Thyroid gland (tissue), 4 donors: ENCODE measurements around the gene NECTIN1.

ENCODE experiments used
- CTCF ChIP-seq, 6 experiments: fragments of 200-600 bp in 3 of 6; fragments of 450-650 bp in 3 of 6; sonication (generic) in 3 of 6; IDR thresholded peaks; one replicate each; pipeline ENCODE4 v1.5.1; 2016 to 2019; ENCODE audit warnings: antibody characterized with exemption in 6 of 6, mild to moderate bottlenecking in 2 of 6, inconsistent platforms in 1 of 6, moderate library complexity in 1 of 6
- POLR2A ChIP-seq, 2 donors: fragments of 450-650 bp; IDR thresholded peaks; one replicate each; pipeline ENCODE4 v1.6.1; 2017; ENCODE audit warnings: antibody characterized with exemption in 2 of 2, mild to moderate bottlenecking in 2 of 2, moderate library complexity in 1 of 2

GRCh38 chr11:119643212-119643875, 85.7 kb downstream of the NECTIN1 start:
- no peak for TF ChIP-seq CTCF (IDR thresholded peaks at IDR 0.05)
- no peak for TF ChIP-seq POLR2A (IDR thresholded peaks at IDR 0.05)
